T-cell (primary cell): ENCODE data around the gene SPATA17. TPM values are rescaled to one million over a fixed set of nuclear protein-coding genes. Genes with fewer than 3 reads are reported as not detected.

ENCODE experiments used
- ATAC-seq, 4 experiments: fragments of 200-7000 bp in 3 of 4; fragments of 150-1000 bp in 1 of 4; cut with Tn5 transposase; replicated peaks in 1 of 4; 1 replicate in 3 of 4; 2 replicates in 1 of 4; pipeline ENCODE4 v1.10.0; 2021; ENCODE audit warnings: moderate library complexity in 3 of 4, mild to moderate bottlenecking in 2 of 4, moderate number of reproducible peaks in 1 of 4
- CTCF ChIA-PET, 2 donors: fragments of 300-600 bp; sonication (Branson Sonifier 250); formaldehyde crosslinking; loops; one replicate each; lab custom pipeline; 2022; ENCODE audit warnings: antibody characterized with exemption in 2 of 2; lab: Charles Lee
- POLR2A ChIA-PET, 2 donors: fragments of 300-600 bp; sonication (Branson Sonifier 250); formaldehyde crosslinking; loops; one replicate each; lab custom pipeline; 2022; ENCODE audit warnings: antibody characterized with exemption in 2 of 2; lab: Charles Lee
- DNase-seq, 35 experiments: peaks; one replicate each; pipeline versions ENCODE4 v3.0.0 to v3.0.0-alpha.2; 2013 to 2023
- H3K27ac ChIP-seq: one replicate; pipeline ENCODE4 v1.5.1; 2013; ENCODE audit warnings: low read length
- H3K27me3 ChIP-seq, 2 experiments: replicated peaks in 1 of 2; 1 replicate in 1 of 2; 2 replicates in 1 of 2; pipeline versions ENCODE4 v1.6.1 to v1.7.0; 2013; ENCODE audit warnings: low read length in 1 of 2, mixed read lengths in 1 of 2; ENCODE audit not compliant: control insufficient read depth in 2 of 2, insufficient read depth in 2 of 2; ENCODE audit errors: extremely low read depth in 1 of 2
- H3K36me3 ChIP-seq, 2 donors: 1 replicate in 1 of 2; 2 replicates in 1 of 2; pipeline versions ENCODE4 v1.6.1 to v1.7.0; 2013; ENCODE audit warnings: low read length in 1 of 2; ENCODE audit not compliant: control insufficient read depth in 2 of 2, insufficient read depth in 1 of 2; ENCODE audit errors: extremely low read depth in 1 of 2
- H3K4me1 ChIP-seq, 2 experiments: 1 replicate in 1 of 2; 2 replicates in 1 of 2; pipeline versions ENCODE4 v1.6.1 to v1.7.0; 2013; ENCODE audit warnings: low read length in 2 of 2, mixed read lengths in 1 of 2; ENCODE audit not compliant: insufficient read depth in 2 of 2, control insufficient read depth in 1 of 2; ENCODE audit errors: extremely low read depth in 1 of 2
- H3K4me3 ChIP-seq, 2 donors: 1 replicate in 1 of 2; 2 replicates in 1 of 2; pipeline versions ENCODE4 v1.5.1 to v1.7.0; 2013; ENCODE audit warnings: mild to moderate bottlenecking in 2 of 2, low read length in 1 of 2, moderate library complexity in 1 of 2; ENCODE audit not compliant: control insufficient read depth in 1 of 2; ENCODE audit errors: extremely low read depth in 1 of 2
- H3K9me3 ChIP-seq: 2 replicates; pipeline ENCODE4 v1.7.0; 2013
- H3K27ac Mint-ChIP-seq, 2 donors: one replicate each; pipeline ENCODE4 v1.8.0; 2020 to 2021; ENCODE audit warnings: mild to moderate bottlenecking in 2 of 2, mixed read lengths in 2 of 2
- H3K27me3 Mint-ChIP-seq, 2 donors: one replicate each; pipeline ENCODE4 v1.8.0; 2021 to 2022; ENCODE audit warnings: mixed read lengths in 2 of 2
- H3K36me3 Mint-ChIP-seq: one replicate; pipeline ENCODE4 v1.8.0; 2021; ENCODE audit warnings: mixed read lengths
- H3K4me1 Mint-ChIP-seq, 3 donors: one replicate each; pipeline ENCODE4 v1.8.0; 2020 to 2022; ENCODE audit warnings: mixed read lengths in 3 of 3, mild to moderate bottlenecking in 1 of 3
- H3K4me3 Mint-ChIP-seq, 3 donors: one replicate each; pipeline ENCODE4 v1.8.0; 2020 to 2022; ENCODE audit warnings: mild to moderate bottlenecking in 3 of 3, mixed read lengths in 3 of 3, moderate library complexity in 3 of 3
- H3K9me3 Mint-ChIP-seq, 3 donors: one replicate each; pipeline ENCODE4 v1.8.0; 2020 to 2022; ENCODE audit warnings: mixed read lengths in 3 of 3
- WGBS: methylation state at CpG from one replicate; pipeline ENCODE4 v1.1.5; 2013; ENCODE audit warnings: missing lambda C conversion rate; ENCODE audit not compliant: insufficient coverage; 5-methylcytosine and 5-hydroxymethylcytosine counted together
- total RNA-seq, 35 experiments: library from RNA in 6 of 35; stranded (reverse) in 6 of 35; fragments of 120-200 nt in 1 of 35; gene quantifications; one replicate each; pipeline versions ENCODE4 v1.2.1 to v1.2.4 and lab custom pipeline; 2013 to 2026

The SPATA17 gene
- total RNA-seq, 5 donors from 2014 or later (not counting 1 experiment from before 2014, with no cell fraction given) = 0.44 TPM; not detected in 4

DNA sequence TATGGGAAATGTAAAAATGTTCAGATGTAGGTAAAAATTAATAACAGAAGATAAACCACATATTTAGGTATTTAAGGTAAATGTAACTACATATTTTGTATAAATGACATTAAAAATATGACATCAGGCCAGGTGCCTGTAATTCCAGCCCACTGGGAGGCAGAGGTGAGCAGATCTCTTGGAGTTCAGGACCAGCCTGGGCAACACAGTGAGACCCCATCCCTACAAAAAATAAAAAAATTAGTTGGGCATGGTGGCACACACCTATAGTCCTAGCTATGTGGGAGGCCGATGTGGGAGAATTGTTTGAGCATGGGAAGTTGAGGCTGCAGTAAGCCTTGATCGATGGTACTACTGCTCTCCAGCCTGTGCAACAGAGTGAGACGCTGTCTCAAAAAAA, 216.5 kb downstream of the SPATA17 start:
- Mint-ChIP-seq H3K4me1 (no peaks in the 10 kb centered on the region), H3K27ac (no peak overlapping the region), H3K4me3 (no peak overlapping the region), H3K27me3 (peaks cover 0 to 2% of the 10 kb centered on the region in 2 donors), H3K36me3 (no peaks in the 10 kb centered on the region), H3K9me3 (no peaks in the 10 kb centered on the region)
- Histone ChIP-seq H3K4me3 (no peak overlapping the region), H3K27me3 (no peaks in the 10 kb centered on the region), H3K9me3 (no peaks in the 10 kb centered on the region), H3K4me1 (no peaks in the 10 kb centered on the region), H3K27ac (no peak overlapping the region), H3K36me3 (no peaks in the 10 kb centered on the region)
- CTCF ChIA-PET = no interaction called here
- DNase-seq (no peak), ATAC-seq (no peak)
- whole genome bisulfite sequencing = 80% methylated on average over 2 of the region's 3 CpGs
- POLR2A ChIA-PET = no interaction called here

DNA sequence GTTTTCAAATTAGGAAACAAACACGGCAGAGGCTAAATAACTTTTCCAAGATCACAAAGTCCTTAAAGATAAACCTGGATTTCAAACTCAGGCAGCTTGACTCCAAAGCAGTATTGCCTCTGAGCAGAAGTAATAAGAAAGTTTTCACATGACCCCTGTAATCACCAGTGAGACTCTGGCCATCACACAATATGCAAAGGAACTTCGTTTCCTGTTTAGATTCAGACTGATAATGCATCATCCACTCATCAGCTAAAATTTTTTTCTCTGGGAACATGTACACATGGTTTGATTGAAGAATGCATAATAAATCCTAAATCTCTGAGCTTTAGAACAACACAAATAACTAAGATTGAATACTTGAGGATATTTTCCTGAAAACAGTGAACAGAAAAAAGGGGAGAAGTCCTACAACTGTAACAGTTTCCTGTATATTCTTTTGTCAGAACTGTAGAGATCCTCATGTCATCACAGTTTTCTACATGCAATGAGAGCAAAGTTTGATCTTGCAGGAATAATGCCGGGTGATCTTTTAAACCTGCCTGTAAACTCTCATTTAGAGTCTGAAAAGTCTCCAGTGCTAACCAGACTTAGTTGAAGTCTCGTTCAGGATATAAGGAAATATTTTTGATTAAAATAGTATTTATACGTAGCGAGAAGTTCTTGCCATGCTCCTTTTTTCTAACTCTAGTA, 225.3 kb downstream of the SPATA17 start:
- ATAC-seq (no peak), DNase-seq (no peak)
- WGBS = no CpG with 5 or more reads among the region's 6 CpGs
- Mint-ChIP-seq H3K4me3 (no peak overlapping the region), H3K9me3 (peaks cover 7 to 12% (median 8%) of the 10 kb centered on the region in 3 donors), H3K27me3 (no peaks in the 10 kb centered on the region), H3K36me3 (no peaks in the 10 kb centered on the region), H3K4me1 (no peaks in the 10 kb centered on the region), H3K27ac (no peak overlapping the region)
- H3K4me1 ChIP-seq = no peaks in the 10 kb centered on the region
- no peaks in the 10 kb centered on the region for H3K27me3 ChIP-seq
- no peak overlapping the region for H3K27ac ChIP-seq
- CTCF ChIA-PET = no interaction called here
- POLR2A ChIA-PET = no interaction called here
- no peak overlapping the region for H3K4me3 ChIP-seq
- no peaks in the 10 kb centered on the region for H3K9me3 ChIP-seq
- no peaks in the 10 kb centered on the region for H3K36me3 ChIP-seq

DNA sequence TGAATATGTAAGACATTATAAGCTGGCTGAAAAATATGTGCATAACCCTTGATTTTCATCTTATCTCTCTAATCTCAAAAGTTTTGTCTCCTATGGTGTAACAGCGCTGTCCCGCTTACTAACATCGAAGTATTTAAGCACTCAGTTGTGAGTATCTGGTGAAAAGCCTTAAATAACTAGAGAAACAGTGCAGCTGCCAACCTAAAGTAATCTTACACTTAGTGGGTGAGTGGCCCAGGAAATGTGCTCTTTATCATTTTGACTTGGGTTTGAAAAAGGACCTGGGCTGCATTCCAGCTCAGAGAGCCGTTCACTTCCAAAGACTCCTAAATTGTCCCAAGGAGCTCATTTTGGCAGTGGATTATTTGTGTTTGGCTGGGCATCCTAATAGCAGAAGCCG, 225.9 kb downstream of the SPATA17 start:
- ChIA-PET CTCF (no interaction called here), POLR2A (interaction anchor here in 1 of 2 donors (0.7 kb wide), 1 partner anchor 12 kb away, joined by 3 read pairs; no protein-coding TSS in a partner anchor)
- no peak overlapping the region for H3K4me3 ChIP-seq
- Mint-ChIP-seq H3K4me3 (no peak overlapping the region), H3K27ac (no peak overlapping the region), H3K36me3 (no peaks in the 10 kb centered on the region), H3K9me3 (peaks cover 7 to 13% (median 9%) of the 10 kb centered on the region in 3 donors), H3K4me1 (no peaks in the 10 kb centered on the region), H3K27me3 (no peaks in the 10 kb centered on the region)
- WGBS = no CpG with 5 or more reads among the region's 5 CpGs
- no peaks in the 10 kb centered on the region for H3K9me3 ChIP-seq
- no peaks in the 10 kb centered on the region for H3K36me3 ChIP-seq
- H3K27me3 ChIP-seq = no peaks in the 10 kb centered on the region
- H3K4me1 ChIP-seq = no peaks in the 10 kb centered on the region
- no peak overlapping the region for H3K27ac ChIP-seq
- ATAC-seq (no peak), DNase-seq (no peak)

DNA sequence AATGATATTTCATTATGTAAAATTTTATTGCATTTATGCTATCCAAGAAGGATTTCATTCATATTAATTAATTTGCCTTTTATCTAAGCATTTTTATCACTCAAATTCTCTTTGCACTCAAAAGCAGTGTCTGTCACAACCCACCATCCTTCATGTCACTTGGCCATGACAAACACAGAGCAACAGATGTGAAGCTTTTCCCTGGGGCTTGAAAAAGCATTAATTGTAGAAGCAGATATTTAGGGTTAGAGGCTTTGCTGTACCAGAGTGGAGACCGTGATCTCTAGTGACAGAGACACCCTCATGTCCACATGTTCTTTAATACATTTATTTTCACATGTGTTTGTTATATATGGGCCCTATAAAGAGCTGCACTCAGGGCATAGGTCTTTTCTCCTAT, 230.5 kb downstream of the SPATA17 start:
- ChIA-PET CTCF (interaction anchor here in 1 of 2 donors (0.7 kb wide), 1 partner anchor 55 kb away, joined by 4 read pairs; no protein-coding TSS in a partner anchor), POLR2A (no interaction called here)
- WGBS = no CpG with 5 or more reads among the region's 1 CpG
- no peak overlapping the region for H3K27ac Mint-ChIP-seq
- H3K36me3 ChIP-seq = no peaks in the 10 kb centered on the region
- peaks cover 0 to 16% (median 11%) of the 10 kb centered on the region in 3 donors for H3K9me3 Mint-ChIP-seq
- H3K4me1 Mint-ChIP-seq = no peaks in the 10 kb centered on the region
- H3K4me3 Mint-ChIP-seq = no peak overlapping the region
- no peaks in the 10 kb centered on the region for H3K4me1 ChIP-seq
- H3K27ac ChIP-seq = no peak overlapping the region
- no peaks in the 10 kb centered on the region for H3K27me3 Mint-ChIP-seq
- no peaks in the 10 kb centered on the region for H3K27me3 ChIP-seq
- no peaks in the 10 kb centered on the region for H3K36me3 Mint-ChIP-seq
- ATAC-seq (no peak), DNase-seq (no peak)
- H3K4me3 ChIP-seq = no peak overlapping the region
- no peaks in the 10 kb centered on the region for H3K9me3 ChIP-seq

DNA sequence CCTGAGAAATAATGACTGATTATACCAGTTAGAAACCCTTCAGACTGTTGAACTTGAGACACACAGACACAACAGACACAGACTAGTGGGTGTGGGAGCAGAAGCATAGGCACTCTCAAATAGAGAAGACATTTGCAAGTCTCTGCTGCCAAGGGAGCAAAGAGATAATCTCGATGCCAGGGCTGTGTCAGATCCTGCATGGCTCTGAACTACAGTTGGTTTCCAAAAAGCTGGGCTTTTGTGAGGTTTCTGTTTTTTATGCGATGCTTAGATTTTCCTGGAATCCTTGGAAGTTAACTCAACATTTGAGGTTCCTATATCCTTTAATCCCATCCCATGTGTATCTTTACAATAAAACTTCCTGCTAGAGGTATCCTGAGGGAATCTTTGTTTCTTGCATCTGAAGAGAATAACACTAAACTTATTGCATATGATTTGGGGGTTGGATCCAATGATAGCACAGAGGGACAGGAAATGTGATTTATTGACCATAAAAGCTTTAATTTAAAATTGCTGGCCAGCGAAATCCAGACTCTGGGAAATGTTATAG, 236.4 kb downstream of the SPATA17 start:
- H3K27ac ChIP-seq = no peak overlapping the region
- H3K27me3 Mint-ChIP-seq = no peaks in the 10 kb centered on the region
- H3K9me3 ChIP-seq = no peaks in the 10 kb centered on the region
- H3K27ac Mint-ChIP-seq = no peak overlapping the region
- H3K4me1 Mint-ChIP-seq = no peaks in the 10 kb centered on the region
- no peak overlapping the region for H3K4me3 ChIP-seq
- POLR2A ChIA-PET = no interaction called here
- no peaks in the 10 kb centered on the region for H3K36me3 ChIP-seq
- no peaks in the 10 kb centered on the region for H3K36me3 Mint-ChIP-seq
- CTCF ChIA-PET = no interaction called here
- H3K27me3 ChIP-seq = no peaks in the 10 kb centered on the region
- ATAC-seq = no peak
- 50% methylated on average over 1 of the region's 3 CpGs for WGBS
- no peaks in the 10 kb centered on the region for H3K4me1 ChIP-seq
- no peak for DNase-seq
- no peak overlapping the region for H3K4me3 Mint-ChIP-seq
- peaks cover 0 to 7% (median 2%) of the 10 kb centered on the region in 3 donors for H3K9me3 Mint-ChIP-seq

DNA sequence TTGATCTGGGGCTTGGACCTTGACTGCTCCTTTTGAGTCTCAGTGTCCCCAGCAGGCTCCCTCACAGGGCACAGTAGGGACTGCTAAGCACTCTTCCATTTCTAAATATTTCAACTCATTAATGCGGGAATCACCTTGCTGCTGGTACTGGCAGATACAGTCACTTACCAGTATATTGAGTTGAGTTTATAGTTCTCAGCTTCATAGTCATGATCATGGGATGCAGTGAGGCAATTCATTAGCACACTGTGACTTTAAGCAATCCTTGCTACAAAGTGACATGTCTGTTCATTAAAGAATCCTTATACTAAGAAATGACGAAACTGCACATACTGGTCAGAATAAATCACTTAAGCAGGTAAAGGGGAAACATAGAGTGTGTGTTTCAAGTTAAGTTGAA, 240.8 kb downstream of the SPATA17 start:
- H3K9me3 Mint-ChIP-seq = peaks cover 0 to 8% (median 7%) of the 10 kb centered on the region in 3 donors
- no peak overlapping the region for H3K4me3 Mint-ChIP-seq
- H3K27ac Mint-ChIP-seq = no peak overlapping the region
- H3K27ac ChIP-seq = no peak overlapping the region
- no peaks in the 10 kb centered on the region for H3K27me3 ChIP-seq
- H3K27me3 Mint-ChIP-seq = no peaks in the 10 kb centered on the region
- no CpG with 5 or more reads among the region's 2 CpGs for WGBS
- no peaks in the 10 kb centered on the region for H3K9me3 ChIP-seq
- DNase-seq (no peak), ATAC-seq (no peak)
- ChIA-PET POLR2A (no interaction called here), CTCF (no interaction called here)
- no peak overlapping the region for H3K4me3 ChIP-seq
- no peaks in the 10 kb centered on the region for H3K36me3 Mint-ChIP-seq
- H3K36me3 ChIP-seq = no peaks in the 10 kb centered on the region
- no peaks in the 10 kb centered on the region for H3K4me1 Mint-ChIP-seq
- H3K4me1 ChIP-seq = no peaks in the 10 kb centered on the region
